ENCODE data around the gene ELL2.

Gene ELL2

GRCh38 chr5:95956021-95956899, 5.4 kb downstream of the ELL2 start:
- peak; percentile 35 for DNase-seq (ENCODE audit: low spot score)

DNA sequence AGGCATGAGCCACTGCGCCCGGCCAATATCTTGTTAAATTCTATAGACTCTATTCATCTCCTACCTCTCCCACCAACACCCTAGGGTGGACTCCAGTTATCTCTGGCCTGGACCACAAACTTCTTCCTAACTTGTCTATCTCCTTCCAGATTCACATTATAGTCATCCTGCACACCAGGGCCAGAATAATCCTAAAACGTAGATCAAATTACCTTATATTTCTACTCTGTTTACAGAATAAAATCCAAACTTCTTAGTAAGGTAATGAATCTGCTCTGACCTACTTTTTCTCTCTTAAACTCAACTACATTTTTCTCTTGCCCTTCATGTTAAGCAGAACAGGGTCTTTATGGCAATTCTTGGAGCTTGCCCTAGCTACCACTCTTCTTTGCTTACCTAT, 6.9 kb downstream of the ELL2 start:
- DNase-seq (ENCODE audit: low spot score) = no peak

- no peak for DNase-seq (ENCODE audit: low spot score)
Observed at GRCh38 chr5:95953021-95953702, 8.5 kb downstream of the ELL2 start.

DNA sequence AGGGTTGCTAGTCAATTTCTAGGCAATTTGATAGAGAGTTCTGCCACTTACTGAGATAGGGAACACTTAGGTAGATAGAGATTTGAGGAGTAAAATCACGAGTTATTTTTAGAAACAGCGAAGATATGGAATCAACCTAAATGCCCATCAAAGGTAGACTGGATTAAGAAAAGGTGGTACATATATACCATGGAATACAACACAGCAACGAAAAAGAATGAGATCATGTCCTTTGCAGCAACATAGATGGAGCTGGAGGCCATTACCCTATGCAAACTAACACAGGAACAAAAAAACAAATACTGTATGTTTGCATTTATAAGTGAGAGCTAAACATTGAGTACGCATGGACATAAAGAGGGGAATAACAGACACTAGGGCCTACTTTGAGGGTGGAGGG, 9.7 kb downstream of the ELL2 start:
- DNase-seq (ENCODE audit: low spot score) = no peak

DNA sequence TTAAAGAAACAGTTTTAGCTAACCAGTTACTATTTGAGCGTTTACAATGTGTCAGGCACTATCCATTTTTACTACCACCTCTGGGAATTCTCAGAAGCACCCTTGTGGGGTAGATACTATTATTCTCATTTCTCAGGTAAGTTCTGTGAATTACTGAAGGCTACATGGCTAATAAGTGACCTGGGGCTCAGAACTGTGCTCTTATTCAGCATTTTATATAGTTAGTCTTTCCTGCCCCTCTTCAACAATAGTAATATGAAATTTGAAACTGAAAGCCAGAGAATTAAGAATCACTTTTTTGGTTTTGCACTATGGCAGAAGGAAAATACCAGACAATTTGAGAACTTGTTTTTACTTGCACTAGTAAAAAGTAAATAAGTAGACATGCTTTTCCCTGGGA, 11.8 kb downstream of the ELL2 start:
- DNase-seq (ENCODE audit: low spot score) = no peak

GRCh38 chr5:95948631-95949030, 13.0 kb downstream of the ELL2 start:
- no peak for DNase-seq (ENCODE audit: low spot score)

DNA sequence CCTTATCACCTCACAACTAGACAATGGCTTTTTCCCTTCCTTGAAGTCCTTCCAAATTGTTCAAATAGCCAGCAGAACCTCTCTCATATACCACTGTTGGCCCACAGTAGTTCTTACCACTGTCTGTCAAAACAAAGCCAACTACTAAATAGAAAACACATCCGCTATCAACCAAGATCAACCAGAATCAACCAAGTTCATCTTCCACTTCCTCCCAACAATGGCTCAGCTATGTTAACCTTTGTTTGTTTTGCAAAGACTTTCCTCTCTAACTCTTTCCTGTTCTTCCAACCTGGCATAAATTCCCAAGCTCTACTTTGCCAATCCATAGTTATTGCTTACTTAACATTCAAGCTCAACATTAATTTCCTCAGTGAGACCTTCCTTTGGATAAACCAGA, 15.2 kb downstream of the ELL2 start:
- no peak for DNase-seq (ENCODE audit: low spot score)

- DNase-seq (ENCODE audit: low spot score) = no peak
Observed at GRCh38 chr5:95942968-95943367, 18.7 kb downstream of the ELL2 start.

DNA sequence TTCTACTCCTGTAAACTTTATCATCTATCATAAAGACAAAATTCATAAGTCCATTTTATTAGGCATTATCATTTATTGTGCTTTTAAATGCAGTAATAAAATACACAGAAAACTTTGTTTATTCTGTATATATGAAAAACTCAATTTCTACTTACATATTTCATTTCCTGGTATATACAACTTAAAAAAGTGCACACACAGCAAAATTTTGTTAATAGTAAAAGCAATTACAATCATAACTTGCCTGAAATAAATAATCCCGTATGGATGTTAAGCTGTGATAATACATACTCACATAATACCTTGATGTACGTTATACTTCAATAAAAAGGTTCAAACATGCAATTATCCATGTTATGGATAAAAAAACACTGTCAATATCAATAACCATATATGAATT, 19.2 kb downstream of the ELL2 start:
- no peak for DNase-seq (ENCODE audit: low spot score)

DNA sequence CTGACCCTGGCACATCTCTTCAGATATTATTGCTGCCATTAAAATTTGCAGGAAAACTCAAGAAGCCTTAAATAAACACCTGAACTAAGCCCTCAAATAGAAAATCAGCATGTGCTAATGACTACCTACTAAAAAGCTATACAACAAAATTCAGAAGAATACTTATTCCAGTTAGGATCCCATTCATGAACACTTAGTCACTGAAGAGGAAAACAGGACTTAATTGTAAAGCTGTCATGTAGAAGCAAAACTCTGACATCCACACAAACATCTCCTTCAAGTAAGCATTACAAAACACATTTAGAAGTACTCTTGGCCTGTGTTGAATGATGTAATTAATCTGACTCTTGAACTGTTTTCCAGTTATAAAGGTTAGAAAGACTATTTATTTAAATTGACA, 19.9 kb downstream of the ELL2 start:
- peak; percentile 23 for DNase-seq (ENCODE audit: low spot score)

DNA sequence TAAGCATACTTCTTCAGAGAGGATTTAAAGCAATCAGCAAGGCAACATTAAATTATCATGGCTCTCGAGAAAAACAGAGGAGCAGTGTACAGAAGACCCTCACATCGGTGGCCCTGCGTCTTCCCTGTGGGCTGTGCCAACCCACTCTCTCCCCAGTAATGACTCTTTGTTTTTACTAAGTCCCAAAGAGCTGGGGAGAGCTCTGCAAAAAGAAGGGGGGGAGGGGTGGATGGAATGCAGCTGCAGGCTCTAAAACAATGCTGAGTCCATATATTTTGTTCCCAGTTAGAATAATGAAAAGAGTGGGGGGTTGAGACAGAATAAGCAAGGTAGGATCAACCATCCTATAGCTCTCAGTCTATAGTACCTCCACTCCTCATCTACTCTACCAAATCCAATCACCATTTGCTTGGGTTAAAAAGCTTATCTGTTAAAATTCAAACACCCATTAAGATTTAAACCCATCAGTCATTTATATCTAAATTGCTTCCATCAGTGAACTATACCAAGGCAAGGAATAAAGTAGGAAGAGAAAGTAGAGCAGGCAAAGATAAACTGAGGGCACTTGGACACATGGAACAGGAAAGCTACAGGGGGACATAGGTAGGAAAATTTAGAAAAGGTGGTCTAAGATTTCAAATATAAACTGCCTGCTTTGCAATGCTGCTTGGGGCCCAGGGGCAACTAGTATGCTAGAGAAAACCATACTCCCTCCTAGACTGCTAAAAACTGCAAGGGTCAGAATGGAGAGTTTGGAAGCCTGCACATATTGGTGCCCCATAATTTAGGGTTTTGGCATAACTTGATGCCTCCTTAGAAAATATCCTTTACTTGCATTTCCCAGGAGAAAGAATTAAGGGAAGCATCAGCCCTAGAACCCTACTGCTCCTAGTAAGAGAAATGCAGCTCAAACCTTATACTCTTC, 20.6 kb downstream of the ELL2 start:
- peak; percentile 87 for DNase-seq (ENCODE audit: low spot score)

DNA sequence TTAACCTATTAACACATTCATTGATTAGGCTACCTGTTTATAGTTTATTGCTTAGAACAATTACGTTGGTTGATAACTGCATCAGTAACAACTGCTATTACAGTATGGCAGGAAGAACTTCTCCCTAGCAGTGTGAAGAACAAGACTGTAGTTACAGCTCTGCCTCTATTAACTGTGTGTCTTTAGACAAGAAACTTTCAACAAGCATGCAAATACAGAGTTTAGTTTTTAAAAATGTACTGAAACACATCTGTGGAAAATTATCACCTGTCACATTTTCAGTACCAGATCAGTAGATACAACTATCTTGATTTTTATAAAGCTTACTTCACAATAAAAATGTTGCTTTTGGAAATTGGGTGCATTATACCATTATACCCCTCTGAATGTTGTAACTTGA, 22.2 kb downstream of the ELL2 start:
- DNase-seq (ENCODE audit: low spot score) = no peak

DNA sequence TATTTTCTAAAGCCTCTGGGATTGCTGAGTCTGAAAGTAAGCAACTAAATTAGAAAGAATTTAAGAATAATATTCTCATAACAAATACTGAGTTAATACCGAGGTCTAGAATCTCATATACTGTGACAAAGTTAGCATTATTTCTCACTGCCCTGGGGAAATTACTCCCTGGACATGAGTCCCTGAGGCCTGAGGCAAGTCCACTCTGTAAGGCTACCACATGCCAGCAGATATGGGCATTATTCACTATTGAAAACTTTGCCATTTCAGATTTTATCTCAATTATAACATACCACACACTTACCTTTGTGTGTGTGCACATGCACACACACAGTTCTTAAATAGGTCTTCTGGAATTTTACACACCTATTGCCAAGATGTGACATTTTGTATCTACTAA, 22.9 kb downstream of the ELL2 start:
- DNase-seq (ENCODE audit: low spot score) = no peak

- DNase-seq (ENCODE audit: low spot score) = no peak
Observed at GRCh38 chr5:95938347-95938746, 23.3 kb downstream of the ELL2 start.

DNA sequence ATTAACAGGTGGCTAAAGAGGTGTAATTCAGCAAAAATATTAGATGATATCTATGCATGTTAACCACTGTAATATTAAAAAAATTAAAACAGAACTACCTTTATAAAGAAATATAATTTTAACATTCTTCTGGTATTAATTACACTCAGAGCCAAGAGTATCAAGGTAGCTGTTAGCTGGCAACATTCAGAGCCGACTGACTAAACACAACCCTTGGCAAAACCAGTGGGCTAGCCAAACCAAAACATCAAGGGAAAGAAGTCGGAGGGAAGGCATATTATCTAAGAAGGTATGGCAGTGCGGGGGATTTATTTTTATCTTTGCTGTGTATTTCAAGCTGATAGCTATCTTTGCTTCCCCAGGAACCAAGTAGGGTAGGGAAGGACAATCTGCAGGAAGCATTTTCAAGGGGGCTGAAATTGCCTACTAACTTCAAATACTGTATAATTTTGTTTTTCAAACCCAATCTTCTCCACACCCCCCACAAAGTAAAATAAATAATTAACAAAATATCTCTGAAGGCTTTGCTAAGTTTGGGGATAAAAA, 24.0 kb downstream of the ELL2 start:
- DNase-seq (ENCODE audit: low spot score) = no peak

- DNase-seq (ENCODE audit: low spot score) = no peak
Observed at GRCh38 chr5:95936812-95937397, 24.7 kb downstream of the ELL2 start.

DNA sequence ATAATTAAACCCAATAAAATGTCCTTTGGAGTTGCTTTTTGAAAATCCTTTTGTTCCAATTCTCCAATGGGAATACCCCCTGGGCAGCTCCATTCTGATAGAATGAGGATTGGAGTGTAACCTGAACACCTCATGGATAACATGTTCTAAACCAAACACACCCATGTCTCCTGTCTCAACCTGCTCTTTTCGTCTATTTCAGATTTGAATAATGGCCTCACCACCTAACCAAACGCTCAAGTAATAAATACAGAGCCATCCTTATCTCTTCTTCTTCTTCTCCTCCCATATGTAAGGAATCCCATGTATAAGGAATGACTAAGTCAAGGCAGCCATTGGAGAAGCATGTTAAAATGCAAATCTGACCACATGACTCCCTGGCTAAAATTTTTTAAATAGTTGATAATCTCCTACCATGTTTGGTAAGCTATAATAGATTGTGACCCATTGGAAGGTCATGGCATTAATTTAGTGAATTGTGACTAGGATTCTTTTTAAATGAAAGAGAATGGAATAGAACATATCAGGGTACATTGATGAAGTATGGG, 26.0 kb downstream of the ELL2 start:
- no peak for DNase-seq (ENCODE audit: low spot score)

GRCh38 chr5:95934207-95934804, 27.3 kb downstream of the ELL2 start:
- no peak for DNase-seq (ENCODE audit: low spot score)

DNA sequence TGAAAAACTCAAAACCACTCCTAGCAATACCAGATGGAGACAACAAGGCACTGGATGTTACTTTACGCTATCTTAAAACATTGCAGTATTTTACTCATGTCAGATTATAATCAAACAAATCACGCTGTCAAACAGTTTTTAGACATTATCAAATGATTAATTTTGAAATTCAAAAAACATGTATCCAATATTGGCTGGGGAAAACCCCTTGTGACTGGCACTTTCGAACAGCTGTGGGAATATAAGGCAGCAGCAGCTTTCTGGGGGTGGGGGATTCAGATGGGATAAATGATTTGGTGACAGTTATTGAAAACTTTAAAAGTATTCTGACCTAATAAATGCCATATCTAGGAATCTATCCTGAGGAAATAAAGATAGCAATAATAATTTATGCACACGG, 28.7 kb downstream of the ELL2 start:
- no peak for DNase-seq (ENCODE audit: low spot score)

DNA sequence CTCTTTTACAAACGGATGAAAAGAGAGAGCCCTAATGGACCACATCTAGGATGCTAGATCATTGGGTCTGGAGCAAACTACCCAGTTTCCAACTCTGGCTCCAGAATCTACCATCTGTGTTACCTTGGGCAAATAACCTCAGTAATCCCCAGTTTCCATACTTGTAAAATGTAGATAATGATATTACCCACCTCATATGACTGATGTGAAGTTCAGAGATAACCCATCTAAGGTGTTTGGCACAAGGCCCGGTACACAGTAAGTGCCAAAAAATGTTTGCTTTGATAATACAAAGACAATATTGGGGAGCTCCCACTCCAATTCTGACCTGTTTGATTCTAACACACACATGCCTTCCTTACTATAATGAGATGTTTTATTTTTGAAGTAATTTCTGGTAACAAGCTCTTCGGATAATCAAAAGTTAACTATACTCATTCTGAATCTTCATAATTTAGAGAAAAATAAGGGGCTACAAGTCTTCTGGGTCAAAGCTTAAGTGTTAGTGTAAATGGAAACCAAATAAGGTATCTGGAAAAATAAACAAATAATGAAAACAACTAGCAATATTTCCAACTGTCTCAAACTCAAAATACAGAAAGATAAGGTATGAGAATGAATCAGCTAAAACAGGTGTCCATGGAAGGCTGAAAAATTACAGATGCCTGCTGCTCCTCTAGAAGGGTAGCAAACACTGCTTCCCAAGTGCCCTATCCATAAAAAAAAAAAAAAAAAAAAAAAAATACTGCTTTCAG, 30.4 kb downstream of the ELL2 start:
- no peak for DNase-seq (ENCODE audit: low spot score)
